Right kidney (tissue), 1 donor: ENCODE measurements around the gene ZNF532.
A peak's percentile ranks its signal among the peaks of the same experiment; 100 is the strongest.
"Not testable (repeated sequence)": the region's sequence is repeated elsewhere in the genome, so short reads cannot be mapped to it uniquely, and the experiment has no call there.

Experiments
- DNase-seq: peaks from one replicate; pipeline ENCODE4 v3.0.0-alpha.2; 2016

ZNF532 gene

GRCh38 chr18:59009846-59010245 lies 145.2 kb downstream of the ZNF532 start:
- no peak for DNase-seq

DNA sequence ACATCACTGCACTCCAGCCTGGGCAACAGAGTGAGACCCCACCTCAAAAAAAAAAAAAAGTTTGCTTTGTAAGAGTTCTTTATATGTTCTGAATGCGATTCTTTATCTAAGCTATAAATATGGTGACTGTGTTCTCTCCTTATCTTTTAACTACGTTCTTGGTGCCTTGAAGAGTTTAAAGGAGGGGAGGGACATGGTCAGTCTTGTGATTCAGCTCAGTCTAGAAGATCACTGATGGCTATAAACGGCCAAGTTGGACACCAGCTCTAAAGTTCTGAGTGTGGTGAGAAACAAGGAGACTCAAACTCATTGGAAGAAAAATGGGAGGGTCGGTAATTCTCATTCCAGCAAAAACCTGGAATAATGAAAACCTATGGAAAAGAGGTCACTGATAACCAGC lies 146.6 kb downstream of the ZNF532 start:
- no peak for DNase-seq

- no peak for DNase-seq
These were observed 147.1 kb downstream of the ZNF532 start for GRCh38 chr18:59011786-59012185.

DNA sequence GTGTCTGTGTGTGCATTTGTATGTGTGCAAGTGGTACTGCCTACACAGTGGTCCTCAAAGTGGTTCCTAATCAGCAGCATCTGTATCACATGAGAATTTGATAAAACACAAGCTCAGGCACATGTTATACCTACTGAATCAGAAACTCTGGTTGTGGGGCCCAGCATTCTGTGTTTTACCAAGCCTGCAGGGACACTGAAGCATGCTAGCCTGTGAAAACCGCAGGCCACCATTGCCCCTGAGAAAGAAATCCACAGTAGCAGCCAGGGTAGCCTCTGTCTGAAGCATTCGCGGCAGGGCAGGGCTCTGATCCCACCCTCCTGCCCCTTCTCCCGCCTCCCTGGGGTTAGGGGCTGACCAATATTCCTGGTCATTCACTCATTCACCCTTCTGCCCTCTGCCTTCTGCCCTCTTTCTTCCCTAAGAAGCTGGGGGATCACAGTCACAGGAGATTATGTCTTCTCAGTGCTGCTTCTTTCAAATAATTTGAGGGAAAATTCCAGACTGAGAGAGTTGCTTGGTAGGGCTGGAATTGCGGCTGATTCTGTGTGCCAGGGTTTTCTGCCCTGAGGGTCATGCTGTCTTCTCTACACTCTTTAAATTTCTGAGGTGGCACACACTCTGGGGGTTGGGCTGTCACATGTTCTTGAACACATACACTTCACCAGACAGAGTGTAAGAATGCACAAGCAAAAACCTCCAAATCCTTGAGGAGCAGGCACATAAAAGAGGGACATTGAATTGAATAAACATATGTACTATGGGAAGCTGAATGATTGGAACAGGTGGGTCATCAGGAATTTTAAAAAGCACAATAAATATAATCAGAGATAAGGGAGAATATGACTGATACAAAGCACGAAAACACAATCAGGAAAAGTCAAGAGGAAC lies 148.4 kb downstream of the ZNF532 start:
- DNase-seq: no peak

- no peak for DNase-seq
These were observed 149.1 kb downstream of the ZNF532 start for GRCh38 chr18:59013744-59014143.

DNA sequence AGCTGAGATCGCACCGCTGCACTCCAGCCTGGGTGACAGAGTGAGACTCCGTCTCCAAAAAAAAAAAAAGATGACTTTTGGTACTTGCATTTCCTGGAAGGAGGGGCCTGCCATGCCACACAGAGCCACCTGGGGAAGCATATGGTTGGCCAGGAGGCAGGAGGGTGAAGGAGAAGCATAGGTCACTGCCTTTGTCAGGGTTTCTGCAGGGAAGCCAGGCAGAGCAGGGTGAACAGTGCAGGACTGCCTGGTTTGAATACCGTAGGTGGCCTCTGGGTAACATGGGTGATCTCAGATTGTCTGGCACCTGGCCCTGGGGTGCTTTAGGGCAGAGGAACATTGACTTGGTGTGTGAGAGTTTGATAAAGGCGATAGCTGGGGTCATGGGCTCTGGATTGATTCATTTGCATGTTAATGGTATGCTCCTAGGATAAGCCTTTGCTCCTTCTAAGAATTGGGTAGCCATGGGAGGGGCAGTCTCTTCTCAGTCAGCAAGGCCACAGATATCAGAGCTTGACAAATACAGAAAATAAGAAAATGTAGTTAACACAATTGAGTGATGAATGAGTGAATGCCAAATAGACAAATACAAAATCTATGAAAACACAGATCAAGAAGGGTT lies 151.0 kb downstream of the ZNF532 start:
- no peak for DNase-seq

DNA sequence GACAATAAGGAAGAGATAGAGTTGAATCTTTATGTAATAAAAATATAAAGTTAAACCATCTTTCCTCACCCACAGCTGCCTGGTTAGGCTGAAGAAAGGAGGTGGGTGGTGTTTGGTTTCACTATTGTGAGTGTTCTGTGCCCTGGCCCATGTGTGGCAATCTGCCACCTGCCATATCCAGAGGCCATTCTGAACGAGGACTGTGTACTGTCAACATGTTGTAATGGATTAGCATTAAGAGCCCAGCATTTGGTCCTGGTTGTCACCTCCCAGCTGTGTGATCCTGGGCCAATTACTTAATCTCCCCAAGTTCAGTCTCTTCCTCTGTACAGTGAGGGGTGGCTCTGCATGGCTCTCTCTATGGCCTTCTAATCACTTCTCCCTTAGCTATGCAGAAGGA lies 156.8 kb downstream of the ZNF532 start:
- no peak for DNase-seq

GRCh38 chr18:59022167-59022945 lies 157.7 kb downstream of the ZNF532 start:
- DNase-seq: peak; percentile 49

GRCh38 chr18:59024829-59025228 lies 160.2 kb downstream of the ZNF532 start:
- no peak for DNase-seq

DNA sequence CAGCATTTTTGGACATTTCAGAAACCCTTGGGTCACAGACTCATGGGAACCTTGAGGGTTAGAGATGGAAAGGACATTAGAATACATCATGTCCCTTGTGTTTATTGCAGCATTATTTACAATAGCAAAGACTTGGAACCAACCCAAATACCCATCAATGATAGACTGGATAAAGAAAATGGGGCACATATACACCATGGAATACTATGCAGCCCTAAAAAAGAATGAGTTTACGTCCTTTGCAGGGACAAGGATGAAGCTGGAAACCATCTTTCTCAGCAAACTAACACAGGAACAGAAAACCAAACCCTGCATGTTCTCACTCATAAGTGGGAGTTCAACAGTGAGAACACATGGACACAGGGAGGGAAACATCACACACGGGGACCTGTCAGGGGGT lies 160.9 kb downstream of the ZNF532 start:
- DNase-seq: not testable (repeated sequence)

- DNase-seq: no peak
These were observed 161.7 kb downstream of the ZNF532 start for GRCh38 chr18:59026364-59026763.

DNA sequence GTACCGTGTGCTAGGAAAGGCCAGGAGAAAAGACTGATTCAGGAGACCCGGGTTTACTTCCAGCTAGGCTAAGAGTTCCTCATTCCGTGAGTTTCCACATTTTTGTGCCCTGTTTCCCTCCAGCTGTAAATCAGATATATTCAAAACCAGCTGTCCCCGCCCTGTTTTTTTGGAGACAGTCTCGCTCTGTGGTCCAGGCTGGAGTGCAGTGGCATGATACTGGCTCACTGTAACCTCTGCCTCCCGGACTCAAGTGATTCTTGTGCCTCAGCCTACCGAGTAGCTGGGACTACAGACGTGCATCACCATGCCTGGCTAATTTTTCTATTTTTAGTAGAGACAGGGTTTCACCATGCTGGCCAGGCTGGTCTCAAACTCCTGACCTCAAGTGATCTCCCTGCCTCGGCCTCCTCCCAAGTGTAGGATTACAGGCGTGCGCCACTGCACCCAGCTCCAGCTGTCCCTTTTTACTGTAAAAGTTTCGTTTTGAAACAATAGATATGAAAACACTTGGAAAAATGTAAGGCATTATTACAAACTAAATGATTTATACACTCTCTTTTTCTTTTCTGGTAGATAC lies 162.2 kb downstream of the ZNF532 start:
- DNase-seq: no peak

DNA sequence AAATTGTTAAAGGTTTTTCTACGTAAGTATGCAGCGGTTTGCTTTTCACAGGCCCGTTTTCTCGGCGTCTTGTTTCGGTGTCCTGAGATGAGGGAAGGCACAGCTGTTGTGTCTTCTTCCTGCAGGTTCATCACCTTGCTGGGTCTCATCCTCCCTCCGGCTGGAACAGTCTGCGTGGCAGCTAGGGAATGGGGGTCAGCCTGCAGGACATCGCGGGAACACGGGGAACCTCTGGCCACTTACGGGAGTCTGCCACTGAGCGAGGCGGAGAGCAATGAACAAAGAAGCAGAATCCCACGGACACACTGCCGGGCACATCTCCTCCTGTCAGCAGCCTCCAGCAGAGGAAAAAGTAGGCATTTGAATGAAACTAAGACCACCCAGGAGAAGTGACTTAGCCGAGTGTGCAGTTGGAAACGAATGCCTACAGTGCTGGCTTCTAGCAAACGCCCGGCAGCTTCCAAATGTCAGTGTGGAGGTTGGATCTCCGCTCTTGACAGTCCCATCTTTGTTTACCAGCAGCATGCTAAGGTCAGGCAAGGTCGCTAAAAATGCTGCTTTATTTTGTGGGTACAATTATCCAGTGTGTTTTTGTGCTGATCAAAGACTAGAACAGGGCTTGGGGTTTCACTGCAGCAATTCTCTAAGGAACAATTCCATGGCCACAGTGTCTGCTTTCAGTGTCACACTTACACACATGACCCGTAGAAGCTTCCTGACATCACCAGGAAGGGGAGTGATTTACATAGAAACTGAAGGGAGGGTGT lies 165.2 kb downstream of the ZNF532 start:
- no peak for DNase-seq

DNA sequence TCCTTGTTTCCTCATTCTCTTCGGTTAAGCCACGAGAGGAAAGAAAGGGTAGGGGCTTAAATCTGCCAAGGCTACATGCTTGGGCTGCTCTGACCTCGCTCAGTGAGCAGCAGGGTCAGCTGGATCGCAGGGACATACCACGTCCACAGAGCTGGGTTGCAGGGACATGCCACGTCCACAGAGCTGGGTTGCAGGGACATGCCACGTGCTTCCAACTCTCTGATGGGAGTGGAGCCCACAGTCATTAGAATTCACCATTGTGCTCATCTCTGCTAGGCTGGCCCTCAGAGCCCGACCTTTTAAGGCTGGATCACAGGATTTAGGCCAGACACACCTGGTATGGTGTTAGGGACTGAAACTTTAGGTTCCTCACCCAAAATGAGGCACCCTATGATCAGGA lies 167.6 kb downstream of the ZNF532 start:
- DNase-seq: no peak

DNA sequence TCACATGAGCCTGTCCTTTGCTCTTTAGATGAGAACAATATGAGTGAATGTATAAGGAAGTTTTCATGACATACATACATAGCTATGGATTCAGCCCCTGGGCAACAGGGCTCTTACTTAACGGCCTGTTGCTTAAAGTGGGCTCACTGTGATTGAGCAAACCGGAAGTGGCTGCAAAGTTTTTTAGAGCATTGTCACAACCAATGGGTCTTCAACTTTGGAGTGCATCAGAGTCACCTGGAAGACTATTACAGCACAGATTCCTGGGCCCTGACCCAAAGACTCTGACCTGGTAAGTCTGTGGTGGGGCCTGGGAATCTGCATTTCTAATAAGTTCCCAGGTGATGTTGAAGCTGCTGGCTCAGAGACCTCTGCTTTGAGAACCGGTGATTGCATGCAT lies 168.7 kb downstream of the ZNF532 start:
- DNase-seq: no peak

- DNase-seq: no peak
These were observed 169.3 kb downstream of the ZNF532 start for GRCh38 chr18:59033974-59034373.

- DNase-seq: no peak
These were observed 170.9 kb downstream of the ZNF532 start for GRCh38 chr18:59035591-59035990.
